ENCODE data around the gene IRF9.

The IRF9 gene

DNA sequence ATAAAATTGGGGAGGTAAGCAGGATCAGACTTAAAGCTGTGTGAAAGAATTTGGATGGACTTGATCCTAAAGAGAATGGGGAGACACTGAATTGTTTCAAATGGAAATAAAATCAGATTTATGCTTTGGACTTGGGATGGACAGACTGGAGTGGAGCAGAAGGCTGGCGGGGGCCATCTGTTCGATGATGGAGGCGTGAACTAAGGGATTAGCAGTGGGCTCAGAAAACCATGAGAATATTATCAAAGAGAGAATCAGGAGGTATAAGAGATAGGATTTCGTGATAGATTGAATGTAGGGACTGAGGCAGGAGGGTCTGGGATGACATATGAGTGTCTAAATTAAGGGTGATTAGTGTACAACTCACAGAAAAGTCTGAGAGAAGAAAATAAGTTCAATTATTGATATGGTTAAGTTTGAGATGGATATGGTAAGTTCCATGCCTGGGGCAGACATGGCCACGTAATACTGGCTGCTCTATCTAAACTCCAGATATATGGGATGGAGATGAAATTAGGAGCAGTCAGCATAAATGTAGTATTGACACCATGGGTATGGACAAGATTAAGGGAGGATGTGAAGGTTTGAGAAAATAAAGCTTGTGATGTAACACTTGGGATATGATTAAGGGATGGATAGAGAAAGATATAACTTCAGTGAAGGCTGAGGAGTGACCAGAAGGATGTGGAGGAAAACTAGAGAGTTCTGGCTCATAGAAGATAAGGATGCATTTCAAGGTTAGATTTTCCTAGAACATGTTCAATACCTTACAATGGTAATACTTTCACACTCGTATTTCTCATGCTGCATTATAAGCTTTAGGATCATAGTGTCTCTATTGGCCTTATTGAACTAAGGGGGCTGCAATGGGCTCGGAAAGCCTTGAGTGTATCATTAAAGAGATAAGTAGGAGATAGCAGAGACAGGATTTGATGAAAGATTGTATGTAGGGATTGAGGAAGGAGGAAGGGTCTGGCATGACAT, 43.4 kb downstream of the IRF9 start:
- H3K27ac ChIP-seq, result no peak overlapping the region
- H3K4me3 ChIP-seq, result no peak overlapping the region

DNA sequence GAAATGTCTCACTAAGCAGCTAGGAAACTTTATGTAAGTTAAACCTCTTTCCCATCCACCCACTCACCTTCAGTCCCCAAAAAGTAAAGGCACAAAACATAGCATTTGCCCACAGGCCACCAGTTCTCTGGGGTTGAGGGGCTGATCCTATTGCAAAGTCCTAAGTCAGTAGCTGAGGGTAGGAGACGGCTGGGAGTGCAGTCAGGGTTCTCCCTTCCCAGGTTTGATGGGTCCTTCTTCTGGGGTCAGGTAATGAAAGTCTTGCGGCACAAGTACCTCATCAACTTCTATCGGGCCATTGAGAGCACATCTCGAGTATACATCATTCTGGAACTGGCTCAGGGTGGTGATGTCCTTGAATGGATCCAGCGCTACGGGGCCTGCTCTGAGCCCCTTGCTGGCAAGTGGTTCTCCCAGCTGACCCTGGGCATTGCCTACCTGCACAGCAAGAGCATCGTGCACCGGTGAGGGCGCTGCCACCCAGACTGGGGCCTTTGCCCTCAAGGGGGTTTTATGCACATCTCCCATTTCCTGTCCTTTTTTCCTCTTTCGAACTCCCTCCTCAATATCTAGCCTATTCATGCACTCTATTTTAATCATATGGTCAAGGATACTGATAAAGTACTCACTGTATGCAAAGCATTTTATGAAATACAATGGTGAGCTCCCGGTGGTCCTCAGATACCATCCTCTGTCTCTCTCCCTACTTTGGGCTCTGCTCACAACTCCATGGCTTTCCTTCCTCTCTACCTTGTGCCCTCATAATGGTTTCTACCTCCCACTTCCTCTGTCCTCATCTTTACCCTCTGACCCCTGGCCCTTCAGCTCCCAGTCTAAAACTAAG, 45.4 kb downstream of the IRF9 start:
- Histone ChIP-seq H3K27ac (no peak overlapping the region), H3K4me3 (no peak overlapping the region)

DNA sequence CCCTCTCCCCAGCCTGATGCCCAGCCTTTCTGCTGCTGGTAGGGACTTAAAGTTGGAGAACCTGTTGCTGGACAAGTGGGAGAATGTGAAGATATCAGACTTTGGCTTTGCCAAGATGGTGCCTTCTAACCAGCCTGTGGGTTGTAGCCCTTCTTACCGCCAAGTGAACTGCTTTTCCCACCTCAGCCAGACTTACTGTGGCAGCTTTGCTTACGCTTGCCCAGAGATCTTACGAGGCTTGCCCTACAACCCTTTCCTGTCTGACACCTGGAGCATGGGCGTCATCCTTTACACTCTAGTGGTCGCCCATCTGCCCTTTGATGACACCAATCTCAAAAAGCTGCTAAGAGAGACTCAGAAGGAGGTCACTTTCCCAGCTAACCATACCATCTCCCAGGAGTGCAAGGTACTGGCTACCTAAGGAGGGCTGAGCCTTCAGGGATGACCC, 46.1 kb downstream of the IRF9 start:
- Histone ChIP-seq H3K27ac (no peak overlapping the region), H3K4me3 (no peak overlapping the region)

DNA sequence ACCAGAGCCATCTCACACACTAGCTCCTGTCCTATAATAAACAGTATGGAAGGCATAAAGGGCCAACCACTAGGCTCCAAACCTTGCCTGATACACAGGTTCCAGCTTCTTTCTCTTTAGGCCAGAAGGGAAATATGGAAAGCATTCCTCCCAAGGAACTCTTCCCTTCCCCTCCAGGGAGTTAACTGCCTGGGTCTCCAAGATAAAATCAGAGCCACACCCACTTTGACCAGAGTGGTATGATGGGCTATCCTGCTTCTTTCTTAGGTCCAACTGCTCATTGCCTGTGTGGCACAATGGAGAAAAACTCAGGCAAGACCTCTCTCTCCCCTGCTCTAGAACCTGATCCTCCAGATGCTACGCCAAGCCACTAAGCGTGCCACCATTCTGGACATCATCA, 46.6 kb downstream of the IRF9 start:
- Histone ChIP-seq H3K27ac (no peak overlapping the region), H3K4me3 (no peak overlapping the region)

DNA sequence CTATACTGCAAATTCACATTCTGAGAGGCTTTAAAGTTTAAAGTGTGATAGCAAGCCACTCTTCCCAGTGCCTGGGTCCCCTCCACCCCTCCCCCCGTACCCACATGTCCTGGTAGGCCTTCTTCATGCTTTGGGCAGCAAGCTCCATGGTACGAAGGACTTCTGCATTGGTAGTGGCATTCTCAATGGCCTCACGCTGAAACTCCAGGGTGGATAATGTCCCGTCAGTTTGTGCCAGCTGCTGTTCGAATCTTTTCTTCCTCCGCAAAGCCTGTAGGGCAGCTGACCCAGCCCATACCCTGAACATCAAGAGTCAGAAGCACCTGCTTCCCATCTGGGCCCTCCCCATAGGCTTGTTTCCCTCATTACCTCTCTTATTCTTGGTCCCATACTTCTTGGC, 50.2 kb downstream of the IRF9 start:
- Histone ChIP-seq H3K4me3 (no peak overlapping the region), H3K27ac (no peak overlapping the region)

DNA sequence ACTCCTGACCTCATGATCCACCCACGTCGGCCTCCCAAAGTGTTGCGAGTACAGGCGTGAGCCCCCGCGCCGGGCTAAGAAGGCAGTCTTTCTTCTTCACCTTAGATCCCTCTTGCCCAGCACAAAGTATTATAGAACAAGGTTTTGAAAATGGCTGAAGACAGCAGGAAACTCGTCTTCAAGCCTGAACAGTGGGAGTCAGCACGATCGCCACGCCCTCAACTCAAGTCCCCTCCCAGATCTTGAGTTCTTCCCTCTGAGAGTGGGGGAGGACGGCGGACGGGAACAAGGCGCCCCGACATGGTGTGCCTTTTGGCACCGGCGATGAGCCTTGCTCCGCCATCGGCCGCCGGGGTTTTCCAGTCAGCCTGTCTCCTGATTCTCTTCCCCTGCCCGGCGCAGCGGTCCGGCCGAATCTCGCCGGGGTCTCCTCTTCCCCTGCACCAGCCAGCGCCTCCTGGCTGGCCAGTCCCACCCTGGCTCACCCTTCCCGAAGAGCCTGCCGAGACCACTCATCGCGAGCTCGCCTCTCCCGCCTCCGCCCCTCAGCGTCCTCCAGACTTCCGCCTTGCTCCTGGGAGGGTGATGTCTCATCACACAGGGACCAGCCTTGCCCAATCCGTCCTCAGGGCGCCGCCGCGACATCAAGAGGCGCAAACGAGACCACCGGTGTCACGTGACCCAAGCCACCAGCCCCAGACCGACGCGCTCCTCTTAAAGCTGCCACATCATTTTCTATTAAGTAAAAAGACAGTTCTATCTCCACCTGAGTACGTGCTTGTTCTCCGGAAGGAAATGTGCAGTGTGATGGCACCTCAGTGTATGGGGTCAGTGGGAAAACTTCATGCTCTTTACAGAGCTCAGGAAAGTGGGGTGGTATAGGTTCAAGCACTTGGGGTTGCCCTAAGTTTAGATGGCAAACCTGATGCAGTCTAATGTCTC, 52.1 kb downstream of the IRF9 start, which contains the start of gene CHMP4A:
CHMP4A (minus strand) TSS at position 565 of the 942 bp plus-strand sequence; CDS start at position 516, 49 bp downstream.
- peak within 1 kb of the TSS; percentile 63 to 99 (median 97) for H3K27ac ChIP-seq
- H3K4me3 ChIP-seq, result peak within 1 kb of the TSS; percentile 45 to 85 (median 60)

DNA sequence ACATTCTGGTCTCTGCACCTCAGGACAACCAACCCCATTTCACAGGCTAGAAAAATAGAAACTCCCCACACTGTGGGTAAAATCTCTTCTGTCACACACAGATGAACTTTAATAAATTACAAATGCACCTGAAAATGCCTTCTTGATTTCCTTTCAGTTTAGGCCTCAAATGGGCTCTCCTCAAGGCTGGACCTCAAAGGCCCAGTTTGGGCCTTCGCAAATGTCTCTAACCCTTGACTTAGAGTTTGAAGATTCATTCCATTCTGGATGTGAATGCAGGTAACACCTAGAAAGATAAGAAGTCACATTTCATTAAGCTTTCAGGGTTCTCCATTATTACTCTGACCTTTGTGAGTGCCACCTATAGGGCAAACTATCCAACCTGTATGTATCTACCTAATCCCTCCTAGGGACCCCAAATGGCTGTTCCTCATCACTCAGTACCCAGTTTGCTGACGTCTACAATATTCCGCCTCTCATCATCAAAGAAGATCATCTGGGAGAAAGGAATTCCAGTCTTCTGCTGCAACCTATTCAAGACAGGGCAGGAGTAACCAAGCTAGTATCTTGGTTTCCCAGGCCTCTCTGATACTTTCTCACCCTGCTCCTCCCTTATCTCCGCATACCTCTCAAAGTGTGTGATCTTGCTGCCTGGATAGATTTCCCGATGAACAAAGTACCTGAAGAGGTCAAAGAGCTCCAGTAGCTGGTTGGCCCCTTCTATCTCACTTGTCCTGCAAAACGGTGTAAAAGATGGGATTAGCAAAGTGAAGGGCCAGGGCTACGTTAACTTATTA, 53.0 kb downstream of the IRF9 start:
- Histone ChIP-seq H3K4me3 (peak overlapping the region in 4 of 7 experiments; percentile 56 to 85 (median 62)), H3K27ac (peak overlapping the region in 19 of 21 experiments; percentile 90 to 99 (median 97))

DNA sequence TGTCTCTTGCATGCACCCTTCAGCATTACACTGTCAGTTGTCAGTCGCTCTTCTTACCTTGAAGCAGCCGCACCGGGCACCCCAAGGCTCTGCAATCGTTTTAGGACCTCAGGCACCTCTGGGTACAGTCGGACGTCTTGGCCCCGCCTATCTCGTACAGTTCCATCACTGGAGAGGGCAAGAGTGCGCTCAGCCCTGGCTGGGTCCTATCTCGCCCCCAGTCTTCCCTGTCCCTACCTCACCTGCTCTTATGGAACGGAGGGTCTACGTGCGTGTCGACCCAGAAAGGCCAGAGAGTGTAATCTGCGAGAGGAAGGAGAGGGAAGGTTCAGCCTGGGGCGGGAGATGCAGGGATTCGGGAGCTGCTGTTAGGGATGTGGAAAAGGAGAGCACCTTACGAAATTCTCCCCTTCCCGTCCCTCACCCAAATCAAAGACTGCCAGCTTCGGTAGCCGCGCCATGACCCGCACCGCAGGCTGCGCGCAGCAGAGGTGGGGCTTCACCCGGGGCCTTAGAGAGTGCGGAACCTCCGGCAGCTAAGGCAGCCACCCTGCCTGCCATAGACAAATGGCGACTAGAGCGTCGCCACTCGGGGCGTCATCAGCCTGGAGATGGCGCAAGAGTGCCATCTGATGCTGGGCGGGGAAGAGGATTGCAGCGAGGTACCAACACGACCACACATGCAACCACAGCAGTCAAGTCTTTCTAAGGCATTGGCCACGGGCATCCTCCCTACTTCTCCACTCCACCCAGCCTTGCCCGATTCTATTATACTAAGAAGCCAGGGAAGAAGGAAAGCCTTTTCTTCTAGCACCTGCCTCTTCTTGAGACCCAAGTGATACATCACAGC, 54.7 kb downstream of the IRF9 start, which contains the start of gene MDP1:
MDP1 (minus strand) TSS at position 572 of the 850 bp plus-strand sequence; CDS start at position 461, 111 bp downstream.
- Histone ChIP-seq H3K4me3 (peak within 1 kb of the TSS; percentile 54 to 70 (median 64)), H3K27ac (peak within 1 kb of the TSS; percentile 40 to 96 (median 88))
